NCI-H128 (cell line): ENCODE results near the gene TANC1.
"Not testable (repeated sequence)": the region's sequence is repeated elsewhere in the genome, so short reads cannot be mapped to it uniquely, and the experiment has no call there.

Source experiments
- DNase-seq: peaks from one replicate; lab custom pipeline; 2025; ENCODE audit not compliant: unreplicated experiment; lab: John Stamatoyannopoulos, UW

Gene TANC1

GRCh38 chr2:159022019-159022418 lies 53.6 kb downstream of the TANC1 start:
- DNase-seq = no peak

GRCh38 chr2:159026170-159026569 lies 57.7 kb downstream of the TANC1 start:
- no peak for DNase-seq

GRCh38 chr2:159028776-159029175 lies 60.3 kb downstream of the TANC1 start:
- no peak for DNase-seq

GRCh38 chr2:159029936-159030335 lies 61.5 kb downstream of the TANC1 start:
- no peak for DNase-seq

GRCh38 chr2:159030674-159031380 lies 62.4 kb downstream of the TANC1 start:
- DNase-seq = no peak

GRCh38 chr2:159032146-159032545 lies 63.7 kb downstream of the TANC1 start:
- DNase-seq = no peak

GRCh38 chr2:159032580-159032979 lies 64.1 kb downstream of the TANC1 start:
- no peak for DNase-seq

GRCh38 chr2:159034713-159035112 lies 66.3 kb downstream of the TANC1 start:
- DNase-seq = no peak

GRCh38 chr2:159035790-159036411 lies 67.5 kb downstream of the TANC1 start:
- no peak for DNase-seq

GRCh38 chr2:159036461-159036860 lies 68.0 kb downstream of the TANC1 start:
- DNase-seq = not testable (repeated sequence)

- not testable (repeated sequence) for DNase-seq
Observed at GRCh38 chr2:159041328-159041727, 72.9 kb downstream of the TANC1 start.

GRCh38 chr2:159042115-159042850 lies 73.8 kb downstream of the TANC1 start:
- DNase-seq = no peak

GRCh38 chr2:159043710-159044109 lies 75.3 kb downstream of the TANC1 start:
- DNase-seq = no peak

GRCh38 chr2:159044804-159045286 lies 76.4 kb downstream of the TANC1 start:
- DNase-seq = no peak

- DNase-seq = no peak
Observed at GRCh38 chr2:159045545-159046454, 77.4 kb downstream of the TANC1 start.

GRCh38 chr2:159046966-159047365 lies 78.5 kb downstream of the TANC1 start:
- DNase-seq = no peak

- DNase-seq = no peak
Observed at GRCh38 chr2:159050426-159050825, 82.0 kb downstream of the TANC1 start.

- DNase-seq = no peak
Observed at GRCh38 chr2:159051133-159051532, 82.7 kb downstream of the TANC1 start.

GRCh38 chr2:159051661-159052060 lies 83.2 kb downstream of the TANC1 start:
- no peak for DNase-seq

GRCh38 chr2:159052157-159052601 lies 83.7 kb downstream of the TANC1 start:
- DNase-seq = no peak
